SK-N-SH treated with all-trans-retinoic acid at 6 μM for 48 hours (cell line): ENCODE data around the gene OR51A4.

Source experiments
- CREB5 ChIP-seq: fragments of 250-450 bp; sonication (Bioruptor Pico); IDR thresholded peaks from 2 replicates; pipeline ENCODE4 v1.5.1; 2020; ENCODE audit warnings: low read depth, mild to moderate bottlenecking, moderate library complexity
- CSRNP3 ChIP-seq: fragments of 250-450 bp; sonication (Bioruptor Pico); IDR thresholded peaks from 2 replicates; pipeline ENCODE4 v1.5.1; 2021; ENCODE audit warnings: mild to moderate bottlenecking, moderate library complexity
- ESRRG ChIP-seq: fragments of 250-450 bp; sonication (Bioruptor Pico); IDR thresholded peaks from 2 replicates; pipeline ENCODE4 v1.6.1; 2021; ENCODE audit warnings: mild to moderate bottlenecking
- PATZ1 ChIP-seq: fragments of 250-450 bp; sonication (Bioruptor Pico); IDR thresholded peaks from 2 replicates; pipeline ENCODE4 v1.8.0; 2020; ENCODE audit warnings: mild to moderate bottlenecking, moderate library complexity, borderline replicate concordance
- POU6F1 ChIP-seq: fragments of 250-450 bp; sonication (Bioruptor Pico); IDR thresholded peaks from 2 replicates; pipeline ENCODE4 v1.8.0; 2021; ENCODE audit warnings: low read depth, mild to moderate bottlenecking, moderate library complexity, borderline replicate concordance
- RARB ChIP-seq: fragments of 250-450 bp; sonication (Bioruptor Pico); IDR thresholded peaks from 2 replicates; pipeline ENCODE4 v1.8.0; 2021; ENCODE audit warnings: mild to moderate bottlenecking, moderate library complexity
- TOX ChIP-seq: fragments of 250-450 bp; sonication (Bioruptor Pico); IDR thresholded peaks from 2 replicates; pipeline ENCODE4 v1.8.0; 2021; ENCODE audit warnings: mild to moderate bottlenecking, moderate library complexity, borderline replicate concordance
- TSHZ2 ChIP-seq: fragments of 250-450 bp; sonication (Bioruptor Pico); IDR thresholded peaks from 2 replicates; pipeline ENCODE4 v1.5.0; 2020; ENCODE audit warnings: mild to moderate bottlenecking, moderate library complexity
- ZFP3 ChIP-seq: fragments of 250-450 bp; sonication (Bioruptor Pico); IDR thresholded peaks from 2 replicates; pipeline ENCODE4 v1.5.0; 2020; ENCODE audit warnings: mild to moderate bottlenecking, moderate library complexity
- ZFP30 ChIP-seq: fragments of 450-650 bp; formaldehyde crosslinking; IDR thresholded peaks from 2 replicates; pipeline ENCODE4 v1.5.0; 2022; ENCODE audit warnings: mild to moderate bottlenecking, moderate library complexity
- ZNF565 ChIP-seq: fragments of 450-650 bp; formaldehyde crosslinking; conservative IDR thresholded peaks from 2 replicates; pipeline ENCODE4 v1.5.0; 2020; ENCODE audit warnings: low read depth, mild to moderate bottlenecking, moderate library complexity
- ZNF70 ChIP-seq: fragments of 450-650 bp; formaldehyde crosslinking; IDR thresholded peaks from 2 replicates; pipeline ENCODE4 v1.5.0; 2020; ENCODE audit warnings: mild to moderate bottlenecking, moderate library complexity

GRCh38 chr11:4903484-4903883 is 43.9 kb downstream of the OR51A4 start, which contains the start of gene OR51A7:
- no peak for TF ChIP-seq RARB (CRISPR knock-in tag)
- no peak for TF ChIP-seq ZNF565 (CRISPR knock-in tag)
- no peak for TF ChIP-seq ESRRG (CRISPR knock-in tag)
- no peak for TF ChIP-seq PATZ1 (CRISPR knock-in tag)
- TF ChIP-seq ZFP30 (CRISPR knock-in tag), result no peak
- no peak for TF ChIP-seq TOX (CRISPR knock-in tag)
- TF ChIP-seq POU6F1, result no peak
- TF ChIP-seq CSRNP3 (CRISPR knock-in tag), result no peak
- no peak for TF ChIP-seq CREB5 (CRISPR knock-in tag)
- TF ChIP-seq ZFP3 (CRISPR knock-in tag), result no peak
- TF ChIP-seq ZNF70 (CRISPR knock-in tag), result no peak
- no peak for TF ChIP-seq TSHZ2 (CRISPR knock-in tag)
